ENCODE measurements around the gene ZMYND15.
"Not testable (repeated sequence)": the region's sequence is repeated elsewhere in the genome, so short reads cannot be mapped to it uniquely, and the experiment has no call there.

Gene ZMYND15

GRCh38 chr17:4739122-4740024 lies at the start of gene ZMYND15, which contains the start of gene CXCL16:
Gene ZMYND15 (plus strand): TSS chr17:4739833. CDS start chr17:4740549, 716 bp downstream.
Gene CXCL16 (minus strand): TSS chr17:4739928. CDS start chr17:4739339, 589 bp downstream.
- ATAC-seq: peak; percentile 64 to 70

- ATAC-seq: not testable (repeated sequence)
Measured at GRCh38 chr17:4689872-4690271, 49.8 kb upstream of the ZMYND15 start.

GRCh38 chr17:4690745-4691144 lies 48.9 kb upstream of the ZMYND15 start:
- peak in 1 of 2 donors; percentile 49 for ATAC-seq

- ATAC-seq: no peak
Measured at GRCh38 chr17:4691686-4692085, 47.9 kb upstream of the ZMYND15 start.

GRCh38 chr17:4693416-4693815 lies 46.2 kb upstream of the ZMYND15 start:
- no peak for ATAC-seq

GRCh38 chr17:4696437-4696805 lies 43.2 kb upstream of the ZMYND15 start:
- ATAC-seq: peak; percentile 83 to 91

- ATAC-seq: not testable (repeated sequence)
Measured at GRCh38 chr17:4699401-4700056, 40.1 kb upstream of the ZMYND15 start.

GRCh38 chr17:4701116-4701515 lies 38.5 kb upstream of the ZMYND15 start:
- ATAC-seq: no peak

- ATAC-seq: no peak
Measured at GRCh38 chr17:4703330-4703691, 36.3 kb upstream of the ZMYND15 start.

- not testable (repeated sequence) for ATAC-seq
Measured at GRCh38 chr17:4704574-4704907, 35.1 kb upstream of the ZMYND15 start.

- no peak for ATAC-seq
Measured at GRCh38 chr17:4704991-4705390, 34.6 kb upstream of the ZMYND15 start.

GRCh38 chr17:4706121-4706520 lies 33.5 kb upstream of the ZMYND15 start:
- no peak for ATAC-seq

GRCh38 chr17:4708436-4708835 lies 31.2 kb upstream of the ZMYND15 start:
- ATAC-seq: no peak

- ATAC-seq: peak; percentile 86 to 89
Measured at GRCh38 chr17:4709794-4710692, 29.6 kb upstream of the ZMYND15 start, which contains the start of gene ARRB2. Gene ARRB2 (plus strand): TSS chr17:4710632. CDS start chr17:4710722, 90 bp downstream.

- no peak for ATAC-seq
Measured at GRCh38 chr17:4710693-4711634, 28.7 kb upstream of the ZMYND15 start.

- no peak for ATAC-seq
Measured at GRCh38 chr17:4711661-4712181, 27.9 kb upstream of the ZMYND15 start.

GRCh38 chr17:4712526-4712925 lies 27.1 kb upstream of the ZMYND15 start:
- no peak for ATAC-seq

GRCh38 chr17:4714340-4715062 lies 25.1 kb upstream of the ZMYND15 start:
- ATAC-seq: not testable (repeated sequence)

- no peak for ATAC-seq
Measured at GRCh38 chr17:4715063-4715744, 24.4 kb upstream of the ZMYND15 start.

- no peak for ATAC-seq
Measured at GRCh38 chr17:4716081-4716480, 23.6 kb upstream of the ZMYND15 start.

Measured in activated CD4-positive, CD25-positive, alpha-beta regulatory T cell treated with anti-CD3 and anti-CD28 coated beads, Interleukin-2, amount 50 U/mL, for 24 hours (primary cell).